Spleen (tissue), 7 donors: ENCODE results near the gene CAMK1D.
"Not testable (repeated sequence)": the region's sequence is repeated elsewhere in the genome, so short reads cannot be mapped to it uniquely, and the experiment has no call there.

Experiments used
- POLR2A ChIP-seq, 3 donors: fragments of 450-650 bp; IDR thresholded peaks; one replicate each; pipeline ENCODE4 v1.5.1; 2017; ENCODE audit warnings: antibody characterized with exemption in 3 of 3, mild to moderate bottlenecking in 1 of 3
- TF ChIP-seq, protein P1 (sequence below), 11 experiments: fragments of 200-600 bp in 7 of 11; fragments of 450-650 bp in 4 of 11; sonication (generic) in 4 of 11; IDR thresholded peaks in 8 of 11; conservative IDR thresholded peaks in 3 of 11; 1 replicate in 7 of 11; 2 replicates in 4 of 11; pipeline versions ENCODE4 v1.4.0 to v1.8.0; 2016 to 2021; ENCODE audit warnings: antibody characterized with exemption in 11 of 11, inconsistent platforms in 4 of 11, mild to moderate bottlenecking in 1 of 11
- donor health status: DM: no; HTN: no; CAD: no; lungs with moderate emphysema.
- donor health status: DM: no; HTN: no; CAD: no.
- donor health status: DM: no; HTN: no; CAD: no.

DNA sequence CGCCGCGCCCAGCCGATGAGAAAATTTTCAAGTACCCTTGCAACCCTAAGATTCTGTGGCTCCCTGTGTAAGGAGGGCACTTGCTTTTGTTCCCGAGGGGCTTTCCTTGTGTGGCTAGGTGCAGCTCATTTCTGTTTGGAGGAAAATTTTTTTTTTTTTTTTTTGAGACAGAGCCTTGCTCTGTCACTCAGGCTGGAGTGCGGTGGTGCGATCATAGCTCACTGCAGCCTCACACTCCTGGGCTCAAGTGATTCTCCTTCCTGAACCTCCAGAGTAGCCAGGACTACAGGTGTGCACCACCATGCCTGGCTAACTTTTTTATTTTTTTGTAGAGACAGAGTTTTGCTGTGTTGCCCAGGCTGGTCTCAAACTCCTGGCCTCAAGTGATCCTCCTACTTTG, 5.3 kb downstream of the CAMK1D start:
- not testable (repeated sequence) for TF ChIP-seq POLR2A (IDR thresholded peaks at IDR 0.05)
- TF ChIP-seq, protein P1, sequence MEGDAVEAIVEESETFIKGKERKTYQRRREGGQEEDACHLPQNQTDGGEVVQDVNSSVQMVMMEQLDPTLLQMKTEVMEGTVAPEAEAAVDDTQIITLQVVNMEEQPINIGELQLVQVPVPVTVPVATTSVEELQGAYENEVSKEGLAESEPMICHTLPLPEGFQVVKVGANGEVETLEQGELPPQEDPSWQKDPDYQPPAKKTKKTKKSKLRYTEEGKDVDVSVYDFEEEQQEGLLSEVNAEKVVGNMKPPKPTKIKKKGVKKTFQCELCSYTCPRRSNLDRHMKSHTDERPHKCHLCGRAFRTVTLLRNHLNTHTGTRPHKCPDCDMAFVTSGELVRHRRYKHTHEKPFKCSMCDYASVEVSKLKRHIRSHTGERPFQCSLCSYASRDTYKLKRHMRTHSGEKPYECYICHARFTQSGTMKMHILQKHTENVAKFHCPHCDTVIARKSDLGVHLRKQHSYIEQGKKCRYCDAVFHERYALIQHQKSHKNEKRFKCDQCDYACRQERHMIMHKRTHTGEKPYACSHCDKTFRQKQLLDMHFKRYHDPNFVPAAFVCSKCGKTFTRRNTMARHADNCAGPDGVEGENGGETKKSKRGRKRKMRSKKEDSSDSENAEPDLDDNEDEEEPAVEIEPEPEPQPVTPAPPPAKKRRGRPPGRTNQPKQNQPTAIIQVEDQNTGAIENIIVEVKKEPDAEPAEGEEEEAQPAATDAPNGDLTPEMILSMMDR (IDR thresholded peaks at IDR 0.05 in 8 of 11, conservative IDR thresholded peaks at IDR 0.05 in 3 of 11), result not testable (repeated sequence)
